Activated CD4-positive, CD25-positive, alpha-beta regulatory T cell (primary cell): ENCODE data around the gene UBE2H.
"Not testable (repeated sequence)": the region's sequence is repeated elsewhere in the genome, so short reads cannot be mapped to it uniquely, and the experiment has no call there.

Source experiments
- DNase-seq, 4 experiments: peaks; one replicate each; lab custom pipeline; 2025; lab: John Stamatoyannopoulos, UW

UBE2H gene

DNA sequence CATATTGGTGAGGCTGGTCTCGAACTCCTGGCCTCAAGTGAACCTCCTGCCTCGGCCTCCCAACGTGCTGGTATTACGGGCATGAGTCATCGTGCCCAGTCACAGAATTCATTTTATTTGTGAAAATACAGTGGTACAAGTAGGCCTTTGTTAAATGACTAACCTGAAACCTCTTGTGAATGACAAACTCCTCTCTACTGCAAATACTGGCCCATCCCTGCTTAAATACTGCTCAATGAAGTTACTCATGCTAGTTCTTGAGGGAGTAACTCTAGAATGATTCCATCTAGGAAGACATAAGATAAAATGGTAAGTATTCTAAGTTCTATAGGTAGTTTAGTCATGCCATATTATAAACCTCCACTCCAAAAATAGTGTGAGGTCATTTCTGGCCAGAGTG, 80.7 kb downstream of the UBE2H start:
- no peak for DNase-seq

DNA sequence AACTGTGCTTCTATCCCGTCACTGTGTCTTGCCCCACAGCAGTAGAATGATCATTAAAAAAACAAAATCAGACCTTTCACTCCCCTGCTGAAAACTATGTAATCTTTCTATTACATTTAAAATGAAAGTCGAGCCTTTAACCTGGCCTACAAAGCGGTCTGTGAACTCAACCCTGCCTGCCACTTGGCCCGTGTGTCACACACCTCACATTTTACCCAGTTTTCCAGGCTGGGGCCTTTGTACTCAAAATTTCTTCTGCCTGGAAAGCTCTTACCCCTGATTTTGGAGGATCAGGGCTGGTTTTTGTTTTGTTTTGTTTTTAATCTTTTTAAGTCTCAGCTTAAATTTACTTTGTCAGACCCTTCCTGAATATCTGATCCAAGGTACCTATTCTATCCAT, 82.1 kb downstream of the UBE2H start:
- no peak for DNase-seq

- no peak for DNase-seq
Observed at GRCh38 chr7:129866251-129866650, 86.5 kb downstream of the UBE2H start.

- no peak for DNase-seq
Observed at GRCh38 chr7:129865925-129866201, 86.9 kb downstream of the UBE2H start.

- no peak for DNase-seq
Observed at GRCh38 chr7:129865093-129865924, 87.5 kb downstream of the UBE2H start.

DNA sequence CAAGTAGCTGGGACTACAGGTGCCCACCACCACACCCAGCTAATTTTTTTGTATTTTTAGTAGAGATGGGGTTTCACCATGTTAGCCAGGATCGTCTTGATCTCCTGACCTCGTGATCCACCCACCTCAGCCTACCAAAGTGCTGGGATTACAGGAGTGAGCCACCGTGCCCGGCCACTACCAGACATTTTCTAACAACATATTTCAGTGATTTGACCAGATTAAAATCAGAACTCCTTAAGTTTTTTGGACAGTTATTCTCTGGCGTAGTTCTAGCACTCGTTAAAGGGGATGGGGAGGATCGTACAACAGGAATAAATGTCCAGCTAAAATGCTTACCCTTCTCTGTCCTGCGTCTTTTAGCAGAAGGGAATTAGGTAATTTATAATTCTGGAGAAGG, 88.1 kb downstream of the UBE2H start:
- DNase-seq: not testable (repeated sequence)

DNA sequence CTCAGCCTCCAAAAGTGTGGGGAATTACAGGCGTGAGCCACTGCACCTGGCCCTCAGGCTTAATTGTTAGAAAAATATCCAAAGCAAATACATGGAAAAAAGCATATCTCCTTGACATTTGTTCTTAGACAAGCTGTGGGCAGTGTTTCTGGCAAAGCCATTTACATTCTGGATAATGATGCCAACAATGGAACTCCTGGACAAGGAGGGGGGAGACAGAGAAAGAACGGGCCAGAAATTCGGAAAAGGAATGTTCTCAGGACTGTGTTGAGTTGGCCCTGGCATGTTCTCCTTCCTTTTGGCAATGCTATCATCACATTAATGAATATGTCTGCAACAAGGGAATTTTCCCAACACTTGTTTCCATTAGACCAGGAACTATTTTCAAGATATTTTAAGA, 88.7 kb downstream of the UBE2H start:
- DNase-seq: no peak

- no peak for DNase-seq
Observed at GRCh38 chr7:129862682-129863081, 90.1 kb downstream of the UBE2H start.

GRCh38 chr7:129860784-129861183, 92.0 kb downstream of the UBE2H start:
- not testable (repeated sequence) for DNase-seq

GRCh38 chr7:129859183-129859582, 93.6 kb downstream of the UBE2H start:
- DNase-seq: no peak

GRCh38 chr7:129858490-129858889, 94.3 kb downstream of the UBE2H start:
- no peak for DNase-seq

- no peak for DNase-seq
Observed at GRCh38 chr7:129857313-129857712, 95.4 kb downstream of the UBE2H start.

GRCh38 chr7:129855935-129856717, 96.6 kb downstream of the UBE2H start:
- no peak for DNase-seq

- no peak for DNase-seq
Observed at GRCh38 chr7:129855234-129855673, 97.5 kb downstream of the UBE2H start.

- DNase-seq: no peak
Observed at GRCh38 chr7:129854401-129854800, 98.4 kb downstream of the UBE2H start.

DNA sequence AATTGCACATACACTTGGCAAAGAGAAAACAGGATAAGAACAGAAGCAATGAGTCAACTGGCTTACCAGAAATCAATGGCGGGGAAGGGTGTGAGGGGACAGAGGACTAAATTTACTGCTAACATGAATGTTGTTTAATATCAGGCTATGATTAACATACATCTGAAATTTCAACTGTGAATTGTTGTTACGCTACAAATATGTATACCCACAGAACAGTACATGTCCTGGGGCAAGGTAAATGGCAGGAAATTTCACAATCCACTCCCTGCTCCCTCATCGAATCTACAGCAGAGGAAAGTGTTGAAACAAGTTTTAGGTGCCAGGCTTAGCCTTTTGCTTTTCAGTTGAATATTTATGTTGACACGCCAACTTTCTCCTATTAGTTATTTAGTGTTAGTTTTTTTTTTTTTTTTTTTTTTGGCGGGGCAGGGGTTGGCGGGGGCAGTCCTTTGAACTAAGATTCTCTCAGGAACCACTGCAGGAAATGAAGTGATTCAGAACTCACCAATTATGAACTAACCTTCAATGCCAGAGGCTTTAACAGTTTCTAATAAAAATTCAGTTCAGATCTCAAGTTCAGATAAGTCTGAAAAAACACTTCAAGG, 99.0 kb downstream of the UBE2H start:
- no peak for DNase-seq

DNA sequence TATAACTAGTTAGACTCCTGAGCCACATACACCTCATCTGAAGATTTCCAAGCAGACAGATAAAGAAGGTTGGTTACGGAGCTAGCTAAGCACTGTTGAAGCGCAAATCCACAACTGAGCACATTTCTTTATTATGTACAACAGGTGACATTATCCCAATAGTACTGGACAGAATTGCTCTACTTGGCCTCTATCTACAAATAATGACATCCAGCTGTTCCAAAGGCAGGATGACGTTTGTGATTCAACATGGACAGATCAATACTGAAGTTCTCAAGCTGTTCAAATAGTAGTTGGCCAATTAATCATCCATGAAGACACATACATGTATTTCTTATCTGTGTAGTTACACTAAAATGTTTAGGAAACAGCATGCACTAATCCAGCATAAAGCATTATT, 101.0 kb downstream of the UBE2H start:
- no peak for DNase-seq

DNA sequence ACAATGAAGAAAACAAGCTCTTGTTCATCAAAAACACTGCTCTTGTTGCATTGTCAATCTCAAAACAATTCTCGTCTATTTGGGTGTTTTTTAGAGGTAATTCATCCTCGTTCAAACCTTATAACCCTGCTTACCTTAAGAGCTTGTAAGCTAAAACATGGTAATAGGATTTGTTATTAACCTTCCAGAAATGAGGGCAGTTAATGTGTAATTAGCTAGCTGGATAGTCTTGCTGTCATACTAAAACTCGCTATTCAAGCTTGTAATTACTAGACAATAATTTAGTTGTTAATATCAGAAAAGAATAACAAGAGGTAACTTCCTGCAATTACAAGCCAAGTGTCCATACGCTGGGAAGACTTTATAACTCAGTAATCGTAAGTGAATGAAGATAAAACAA, 101.6 kb downstream of the UBE2H start:
- DNase-seq: no peak

- DNase-seq: no peak
Observed at GRCh38 chr7:129848436-129848835, 104.3 kb downstream of the UBE2H start.

- no peak for DNase-seq
Observed at GRCh38 chr7:129845972-129846327, 106.8 kb downstream of the UBE2H start.

DNA sequence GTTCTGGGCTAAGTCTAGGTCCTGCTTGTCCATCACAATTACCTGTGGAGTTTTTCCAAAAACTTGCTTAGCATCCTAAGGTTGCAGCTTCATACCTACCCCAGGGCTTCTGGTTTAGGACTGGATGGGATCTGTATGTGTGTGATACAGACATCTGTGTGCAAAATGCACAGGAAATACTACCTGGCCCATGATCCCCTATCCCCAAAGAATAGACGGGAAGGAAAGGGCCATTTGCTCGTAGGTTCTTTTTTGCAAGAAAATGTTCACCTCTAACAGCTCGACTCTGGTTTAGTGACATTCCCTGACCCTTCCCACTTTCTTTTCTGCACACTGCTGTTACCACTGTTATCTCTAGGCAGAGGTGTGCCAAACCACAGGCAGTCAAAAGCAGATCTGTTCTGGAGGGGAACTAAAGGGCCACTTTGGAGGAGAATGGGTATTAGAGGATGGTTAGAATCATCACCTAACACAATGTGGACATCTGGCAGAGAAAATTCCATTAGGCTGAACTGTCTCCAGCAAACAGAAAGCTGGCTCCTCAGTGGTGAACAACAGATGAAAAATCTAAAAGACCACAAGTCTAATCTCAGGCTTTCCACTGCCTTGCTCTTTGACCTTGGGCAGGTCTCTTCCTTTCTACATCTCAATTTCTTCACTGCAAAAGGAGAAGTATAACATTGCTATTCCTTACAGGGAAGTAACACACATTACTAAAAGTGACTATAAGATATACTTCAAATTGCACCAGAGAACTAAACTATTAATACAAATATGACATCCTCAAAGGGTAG, 107.4 kb downstream of the UBE2H start:
- no peak for DNase-seq
